Activated CD4-positive, alpha-beta T cell treated with anti-CD3 and anti-CD28 coated beads for 48 hours (primary cell): Measurements from ENCODE around the gene VAV2.

ENCODE experiments used
- DNase-seq: peaks from one replicate; pipeline ENCODE4 v3.0.0-alpha.2; 2020

VAV2 gene

DNA sequence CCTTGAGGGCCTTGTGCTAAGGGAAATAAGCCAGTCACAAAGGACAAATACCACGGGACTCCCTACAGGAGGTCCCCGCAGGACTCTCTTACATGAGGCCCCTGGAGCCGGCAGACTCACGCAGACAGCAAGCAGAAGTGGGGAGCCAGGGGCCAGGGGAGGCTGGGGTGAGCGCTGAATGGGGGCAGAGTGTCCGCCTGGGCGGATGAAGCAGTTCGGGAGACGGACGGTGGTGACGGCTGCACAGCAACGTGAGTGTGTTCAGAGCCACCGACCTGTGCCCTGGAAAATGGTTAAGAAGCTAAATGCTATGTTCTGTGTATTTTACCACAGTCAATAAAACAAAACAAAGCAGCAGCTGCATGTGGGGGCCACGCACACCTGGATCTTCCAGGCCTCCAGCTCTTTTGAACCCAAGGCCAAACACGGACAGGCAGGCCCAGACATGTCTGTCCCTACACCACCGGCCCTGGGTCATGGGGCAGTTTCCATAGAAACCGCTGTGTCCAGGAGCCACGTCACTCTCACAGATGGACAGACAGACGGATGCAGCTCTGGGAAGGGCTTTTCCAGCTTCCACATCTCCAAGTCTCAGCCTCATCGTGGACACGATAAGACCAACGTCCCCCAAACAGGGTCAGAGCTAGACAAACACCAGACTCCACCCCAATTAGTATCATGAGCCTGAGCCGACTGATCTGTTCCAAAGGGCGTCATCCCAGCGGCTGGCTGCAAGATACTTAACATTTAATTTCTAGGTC is 103.9 kb downstream of the VAV2 start:
- DNase-seq: no peak

DNA sequence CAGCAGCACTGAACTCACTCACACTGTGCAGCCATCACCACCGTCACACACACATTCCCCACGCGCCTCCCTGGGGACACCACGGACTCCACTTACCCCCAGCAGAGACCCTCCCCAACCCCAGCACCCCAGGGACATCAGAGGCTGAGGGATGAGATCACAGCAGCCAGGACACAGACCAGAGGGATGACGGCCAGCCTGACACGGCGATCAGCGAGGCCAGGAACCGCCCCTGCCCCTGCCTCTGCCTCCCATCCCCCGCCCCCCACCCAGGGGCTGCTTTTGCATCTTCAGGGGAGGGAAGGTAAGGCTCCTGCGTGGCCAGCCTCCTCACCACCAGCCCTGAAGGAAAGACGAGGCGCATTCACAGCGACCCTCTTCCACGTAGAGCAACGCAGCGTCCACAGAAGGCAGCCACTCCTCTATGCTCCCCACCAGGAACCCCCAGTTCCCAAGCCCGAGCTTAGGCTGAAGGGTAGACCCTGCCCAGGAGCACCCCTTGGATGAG is 104.5 kb downstream of the VAV2 start:
- no peak for DNase-seq

DNA sequence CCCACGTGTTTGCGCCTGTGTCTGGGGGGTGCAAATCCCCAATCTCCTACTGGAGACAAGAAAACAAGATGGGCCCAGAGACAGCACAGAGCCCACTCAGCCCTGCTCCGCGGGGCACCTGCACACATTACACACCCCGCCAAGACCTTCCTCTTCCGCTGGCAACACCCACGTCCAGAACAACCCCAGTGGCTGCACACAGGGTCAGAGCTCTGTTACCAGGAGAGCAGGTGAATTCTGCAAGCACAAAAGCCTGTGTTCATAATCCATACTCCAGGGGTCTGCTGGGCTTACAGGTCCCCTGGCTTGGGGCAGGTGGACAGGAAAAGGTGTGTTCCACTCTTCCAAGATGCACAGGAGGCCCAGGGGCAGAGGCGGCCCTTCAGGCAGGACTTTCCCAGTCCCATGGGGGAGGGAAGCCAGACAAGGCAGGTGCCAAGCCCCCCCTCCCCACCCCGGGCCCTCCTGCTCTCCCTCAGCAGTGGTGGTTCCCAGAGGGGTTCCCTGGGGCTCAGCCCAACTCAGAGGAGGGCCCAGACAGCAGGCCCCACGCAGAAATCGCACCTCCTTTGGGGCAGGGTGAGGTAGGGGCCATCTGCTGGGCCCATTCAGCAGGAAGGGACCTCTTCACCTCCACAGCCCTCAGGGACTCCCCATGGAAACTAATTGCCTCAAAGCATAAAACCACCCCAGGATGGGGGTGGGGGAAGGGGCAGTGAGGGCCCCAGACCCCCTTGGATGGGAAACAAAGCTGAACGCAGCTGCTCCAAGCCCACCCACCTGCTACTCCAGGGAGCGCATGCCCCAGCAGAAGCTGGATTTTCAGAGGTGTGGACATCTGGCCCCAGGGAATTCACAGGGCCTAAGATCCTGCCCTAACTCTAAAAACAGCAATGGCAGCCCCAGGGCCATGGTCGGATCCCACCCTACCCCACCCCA is 105.3 kb downstream of the VAV2 start:
- DNase-seq: no peak

DNA sequence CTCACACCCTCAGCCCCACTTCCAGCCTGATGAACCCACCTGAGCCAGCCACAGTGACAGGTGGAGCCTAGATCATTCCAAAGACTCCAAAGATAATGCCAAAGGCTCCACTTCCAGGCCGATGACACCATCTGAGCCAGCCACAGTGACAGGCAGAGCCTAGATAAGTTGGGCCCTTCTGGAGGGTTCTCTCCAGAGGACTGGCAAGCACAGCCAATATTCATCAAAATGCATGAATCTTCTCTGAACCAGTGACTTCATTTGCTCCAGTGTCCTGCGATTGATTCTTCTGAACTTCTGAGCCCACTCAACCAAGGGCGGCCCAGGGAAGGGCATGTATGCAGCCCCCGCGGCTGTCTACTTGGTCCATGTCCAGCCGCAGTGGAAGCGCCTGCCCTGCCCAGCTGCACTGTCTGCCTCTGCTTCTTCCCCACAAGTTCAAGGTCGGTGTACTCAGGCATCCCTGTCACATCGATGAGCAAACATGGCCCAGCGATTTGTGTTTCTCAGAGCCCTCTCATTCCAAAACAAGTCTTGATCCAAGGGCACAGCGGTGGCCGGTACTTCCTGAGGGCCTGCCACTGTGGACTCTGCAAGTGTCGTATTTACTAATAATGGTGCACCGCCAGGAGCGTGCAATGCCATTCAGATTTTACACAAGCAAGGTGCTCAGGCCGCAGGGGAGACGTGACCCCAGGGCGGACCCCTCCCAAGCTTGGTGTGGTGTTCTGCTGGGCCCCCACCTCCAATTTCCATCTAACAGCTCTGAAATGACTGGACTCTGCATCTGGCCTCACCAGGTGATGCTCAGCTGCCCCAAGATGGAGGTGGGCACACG is 107.0 kb downstream of the VAV2 start:
- no peak for DNase-seq

DNA sequence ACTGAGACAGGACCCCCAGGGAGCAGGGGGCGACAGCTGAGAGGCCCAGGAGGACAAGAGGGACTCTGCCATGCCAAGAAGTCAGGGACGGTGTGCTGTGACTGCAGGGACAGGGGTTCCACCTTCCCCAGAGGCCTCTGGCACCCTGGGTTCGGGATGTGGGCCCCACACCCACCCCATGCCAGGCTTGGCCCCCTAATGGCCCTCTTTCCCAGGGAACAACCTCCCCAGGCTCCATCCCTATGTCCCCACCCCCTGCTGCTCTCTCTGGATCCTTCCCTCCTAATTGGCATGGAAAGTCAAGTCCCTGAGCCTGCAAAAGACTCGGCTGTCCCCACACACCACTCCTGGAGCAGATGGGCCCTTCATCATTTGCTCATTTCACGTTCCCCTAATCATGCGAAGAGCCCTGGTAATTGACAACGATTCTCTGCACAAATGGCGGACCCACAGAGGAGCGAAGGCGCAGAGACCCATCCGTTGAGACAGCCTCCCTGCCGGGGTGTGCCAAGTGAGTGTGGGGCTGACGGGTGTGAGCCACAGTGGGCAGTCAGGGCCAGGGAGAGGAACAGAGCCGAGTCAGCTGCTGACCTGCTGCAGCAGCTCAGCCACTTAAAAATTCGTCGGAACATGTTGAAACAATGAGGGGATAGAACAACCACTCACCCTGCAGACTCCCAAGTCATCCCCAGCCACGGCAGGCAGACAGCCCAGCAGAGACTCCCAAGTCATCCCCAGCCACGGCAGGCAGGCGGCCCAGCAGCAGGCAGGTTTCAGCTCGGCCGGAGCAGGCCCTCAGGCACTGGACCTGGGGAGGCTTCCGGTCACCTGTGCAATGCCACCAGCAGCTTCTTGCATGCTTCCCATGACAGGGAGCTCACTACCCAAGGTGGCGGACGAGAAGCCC is 109.0 kb downstream of the VAV2 start:
- no peak for DNase-seq

DNA sequence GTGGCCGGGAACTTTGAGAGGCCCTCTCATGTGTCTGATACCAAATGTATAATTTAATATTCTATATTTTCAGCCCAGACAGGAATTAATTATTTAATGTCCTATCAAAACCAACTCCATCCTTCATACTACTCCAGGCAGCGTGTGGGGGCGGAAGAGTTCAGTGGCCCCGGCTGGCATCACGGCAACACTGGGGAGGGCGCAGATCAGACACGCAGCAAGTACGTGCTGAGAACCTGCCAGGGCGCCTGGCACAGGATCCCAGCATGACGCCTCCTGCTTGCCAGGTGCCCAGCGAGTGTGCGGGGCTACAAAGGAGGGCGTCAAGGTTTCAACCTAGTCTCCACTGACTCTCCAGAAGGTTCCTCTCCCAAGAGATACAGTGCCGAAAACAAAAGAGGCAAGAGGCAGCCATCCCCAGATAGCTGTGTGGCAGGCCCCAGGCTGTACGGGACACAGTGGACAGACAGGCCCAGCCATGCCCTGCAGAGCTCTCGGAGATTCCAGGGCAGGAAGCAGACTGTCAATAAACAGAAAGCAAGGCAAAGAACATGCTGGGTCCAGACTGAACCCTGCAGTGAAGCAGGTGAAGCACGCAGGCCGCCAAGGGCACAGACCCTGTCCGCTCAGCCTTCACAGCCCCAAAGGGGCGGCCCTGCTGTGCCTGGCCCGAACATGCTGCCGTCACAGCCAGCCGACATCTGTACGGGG is 110.3 kb downstream of the VAV2 start:
- no peak for DNase-seq

DNA sequence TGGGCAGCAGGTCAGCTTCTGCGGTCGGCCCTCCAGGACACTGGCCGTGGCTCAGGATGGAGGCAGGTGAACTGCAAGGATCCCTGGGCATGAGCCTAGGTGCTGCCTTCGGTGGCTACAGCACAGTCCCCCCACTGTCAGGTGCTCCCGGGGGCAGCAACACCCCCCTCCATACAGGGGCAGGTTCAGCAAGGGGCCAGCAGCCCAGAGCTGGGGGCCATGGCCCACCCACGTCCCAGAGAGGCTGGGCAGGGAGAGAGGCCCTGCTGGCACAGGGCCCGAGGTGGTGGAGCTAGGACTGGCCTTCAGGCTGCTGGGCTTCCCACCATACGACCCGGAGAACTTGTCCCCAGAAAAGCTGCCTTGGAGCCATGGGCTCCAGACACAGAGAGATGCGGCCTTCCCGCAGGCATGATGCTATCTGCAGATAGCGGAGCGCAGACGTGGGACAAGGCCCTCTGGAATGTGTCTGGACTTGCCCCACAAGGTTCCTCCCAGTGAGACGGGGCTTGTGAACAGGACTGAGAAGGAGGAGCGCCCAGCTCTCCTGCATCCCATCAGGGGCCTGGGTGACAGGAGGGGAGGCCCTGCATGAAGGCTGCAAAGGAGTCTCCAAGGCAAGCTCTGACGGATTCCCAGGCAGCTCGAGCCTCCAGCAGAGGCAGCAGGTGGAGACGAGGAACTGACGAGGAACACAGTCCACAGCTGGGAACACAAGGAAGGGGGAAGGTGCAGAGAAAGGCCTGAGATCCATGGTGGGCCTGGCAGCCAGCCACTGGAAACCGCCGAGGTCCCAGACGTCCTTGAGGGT is 111.1 kb downstream of the VAV2 start:
- no peak for DNase-seq

DNA sequence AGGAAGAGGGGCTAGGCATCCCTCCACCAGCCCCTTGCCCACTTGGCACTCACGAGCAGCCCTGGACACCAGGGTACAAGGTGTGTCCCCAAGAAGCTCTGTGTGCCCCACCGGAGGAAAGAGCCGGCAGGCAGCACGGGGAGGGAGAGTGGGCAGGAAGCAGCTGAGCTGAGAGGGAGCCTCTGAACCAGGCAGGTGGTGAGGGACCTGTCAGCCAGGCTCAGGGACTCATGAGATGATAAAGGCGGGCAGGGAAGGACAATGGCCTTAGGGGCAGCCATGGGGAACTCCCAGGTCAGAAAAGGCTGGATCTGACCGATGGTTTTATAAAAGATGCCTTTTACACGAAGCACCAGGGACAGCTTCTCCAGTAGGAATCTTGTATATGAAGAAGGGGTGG is 112.0 kb downstream of the VAV2 start:
- no peak for DNase-seq

DNA sequence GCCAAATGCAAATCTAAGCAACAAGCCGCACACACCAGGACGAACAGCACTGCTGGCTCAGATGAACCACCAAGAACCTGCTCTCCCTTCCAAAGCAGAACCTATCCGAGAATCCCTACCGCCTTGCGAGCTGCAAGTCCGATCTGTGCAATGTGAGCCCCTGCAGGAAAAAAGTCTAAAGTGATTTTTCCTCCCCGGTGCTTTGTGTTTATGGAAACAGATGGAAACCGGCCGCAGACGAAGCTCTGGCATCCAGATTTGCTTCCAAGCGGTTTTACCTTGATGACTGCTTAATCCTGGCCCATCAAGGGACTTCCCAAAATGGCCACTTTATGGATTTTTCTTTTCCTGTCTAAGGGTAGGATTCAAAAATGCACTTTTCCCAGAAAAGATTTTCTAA is 112.5 kb downstream of the VAV2 start:
- no peak for DNase-seq

DNA sequence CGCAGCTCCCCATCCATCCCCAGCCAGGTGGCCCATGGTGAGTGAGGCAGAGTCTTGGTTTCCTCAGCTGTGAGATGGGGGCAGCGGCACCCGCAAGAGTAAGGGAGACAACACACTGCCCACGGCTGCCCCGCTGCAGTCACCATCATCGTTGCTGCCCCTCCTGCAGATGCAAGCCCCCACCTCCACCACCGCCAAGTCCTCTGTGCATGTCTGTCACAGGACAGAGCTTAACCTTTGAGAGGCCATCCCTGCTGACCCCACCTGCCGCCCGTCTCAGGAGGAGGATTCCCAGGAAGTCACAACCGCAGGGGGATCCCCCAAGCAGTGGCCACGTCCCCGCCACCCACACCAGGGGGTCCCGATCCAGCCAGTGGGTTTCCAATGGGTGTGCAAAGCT is 113.7 kb downstream of the VAV2 start:
- no peak for DNase-seq

DNA sequence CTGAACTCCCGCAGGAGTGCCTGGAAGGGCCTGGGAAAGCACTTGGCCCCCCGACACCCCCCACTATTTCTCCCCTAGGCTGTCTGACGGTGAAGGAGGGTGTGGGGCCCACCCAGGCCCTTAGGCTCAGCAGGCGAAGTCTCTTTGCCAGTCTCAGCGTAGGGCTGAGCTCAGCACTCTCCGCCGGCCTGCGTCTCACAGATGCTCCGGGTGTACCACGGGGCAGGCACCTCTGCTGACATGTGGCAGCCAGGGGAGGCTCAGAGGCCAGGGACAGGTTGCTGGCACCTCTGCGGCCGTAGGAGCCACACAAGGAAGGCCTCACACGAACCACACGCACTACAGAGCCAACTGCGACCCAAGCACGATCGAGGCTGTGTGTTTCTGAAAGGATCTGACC is 114.2 kb downstream of the VAV2 start:
- no peak for DNase-seq

DNA sequence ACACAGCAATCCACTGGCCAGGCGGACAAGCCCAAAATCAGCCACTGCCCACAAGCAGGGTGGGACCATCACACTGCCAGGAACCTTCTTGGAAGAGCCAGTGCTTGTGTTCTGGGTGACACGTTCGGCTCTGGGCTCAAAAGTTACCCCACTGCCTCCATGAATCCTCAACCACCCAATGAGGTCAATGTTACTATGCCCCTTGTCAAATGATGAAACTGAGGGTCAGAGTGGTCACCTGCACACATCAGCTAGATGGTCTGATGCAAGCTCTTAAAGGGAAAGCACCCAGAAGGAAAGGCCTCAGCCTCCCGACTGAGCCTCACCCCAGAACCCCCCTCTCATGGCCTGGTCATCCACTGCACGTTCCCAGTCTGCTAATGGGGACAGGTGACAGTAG is 114.8 kb downstream of the VAV2 start:
- DNase-seq: no peak

DNA sequence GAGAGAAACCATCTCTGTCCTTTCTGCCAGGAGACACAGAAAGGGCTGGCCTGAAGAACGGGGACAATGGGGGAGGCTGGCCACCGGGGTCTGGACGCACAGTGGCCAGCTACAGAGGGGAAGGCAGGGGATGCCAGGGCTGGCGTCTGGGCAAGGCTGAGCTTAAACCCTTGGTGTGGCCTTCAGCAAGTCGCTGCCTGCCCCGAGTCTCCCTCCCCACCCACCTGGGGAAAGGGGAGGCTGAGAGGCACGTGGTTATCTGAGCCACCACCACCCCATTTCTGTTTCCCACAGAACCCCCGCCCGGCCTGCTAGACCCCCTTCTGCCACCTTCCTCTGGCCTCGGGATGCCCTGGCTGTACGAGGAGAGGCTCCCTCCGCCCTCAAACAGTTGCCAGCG is 115.3 kb downstream of the VAV2 start:
- no peak for DNase-seq

DNA sequence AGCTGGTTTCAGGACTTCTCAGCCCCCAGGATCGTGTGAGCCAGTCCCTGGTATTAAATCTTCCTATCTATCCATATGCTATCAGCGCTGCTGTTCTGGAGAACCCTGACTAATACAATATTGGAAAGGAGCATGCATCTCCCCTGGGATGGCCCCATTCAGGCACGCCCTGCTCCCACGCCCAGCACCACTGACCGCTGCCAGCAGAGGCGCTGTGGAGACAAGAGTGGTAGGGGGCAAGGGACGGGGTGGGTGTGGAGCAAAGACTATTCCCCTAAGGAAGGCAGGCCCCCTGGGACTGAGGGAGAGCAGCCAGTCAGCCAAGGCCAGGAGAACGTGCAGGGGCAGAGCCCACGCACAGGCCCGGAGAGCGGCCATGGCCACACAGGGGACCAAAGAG is 116.0 kb downstream of the VAV2 start:
- DNase-seq: peak; percentile 12

DNA sequence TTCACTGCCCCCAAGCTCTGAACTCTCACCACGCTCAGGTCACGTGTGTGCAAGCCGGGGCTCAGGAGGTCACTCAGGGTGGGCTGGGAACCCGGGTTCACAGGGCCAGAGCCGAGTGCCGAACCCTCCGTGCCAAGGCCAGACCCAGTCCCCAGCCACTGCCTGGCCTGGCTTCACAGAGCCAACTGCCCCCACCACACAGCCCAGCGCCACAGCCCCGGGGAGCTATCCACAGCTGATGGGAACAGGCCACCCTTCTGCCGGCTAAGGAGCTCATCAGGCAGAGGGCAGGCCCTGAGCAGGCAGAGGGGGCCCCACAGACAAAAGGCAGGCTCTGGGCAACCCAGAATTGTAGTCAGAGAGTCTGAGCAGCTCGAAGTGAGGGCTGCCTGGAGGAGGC is 117.0 kb downstream of the VAV2 start:
- no peak for DNase-seq

DNA sequence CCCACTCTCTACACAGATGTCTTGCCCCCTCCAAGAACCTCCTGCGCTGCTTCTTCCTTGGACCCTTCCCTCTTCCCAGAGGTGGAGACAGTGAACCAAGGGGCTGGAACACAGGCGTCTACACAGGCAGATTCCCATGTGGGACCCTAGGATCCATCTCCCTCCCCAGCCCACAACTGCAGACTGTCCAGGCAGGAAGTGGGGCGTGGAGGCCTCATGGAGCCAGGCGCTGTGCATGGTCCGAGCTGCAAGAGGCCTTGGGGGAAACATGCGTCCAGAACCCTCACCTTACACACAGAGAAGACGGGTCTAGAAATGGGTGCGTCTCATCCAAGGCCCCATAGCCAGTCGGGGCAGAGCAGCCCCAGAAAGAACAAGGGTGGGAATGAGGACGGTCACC is 117.5 kb downstream of the VAV2 start:
- DNase-seq: no peak

DNA sequence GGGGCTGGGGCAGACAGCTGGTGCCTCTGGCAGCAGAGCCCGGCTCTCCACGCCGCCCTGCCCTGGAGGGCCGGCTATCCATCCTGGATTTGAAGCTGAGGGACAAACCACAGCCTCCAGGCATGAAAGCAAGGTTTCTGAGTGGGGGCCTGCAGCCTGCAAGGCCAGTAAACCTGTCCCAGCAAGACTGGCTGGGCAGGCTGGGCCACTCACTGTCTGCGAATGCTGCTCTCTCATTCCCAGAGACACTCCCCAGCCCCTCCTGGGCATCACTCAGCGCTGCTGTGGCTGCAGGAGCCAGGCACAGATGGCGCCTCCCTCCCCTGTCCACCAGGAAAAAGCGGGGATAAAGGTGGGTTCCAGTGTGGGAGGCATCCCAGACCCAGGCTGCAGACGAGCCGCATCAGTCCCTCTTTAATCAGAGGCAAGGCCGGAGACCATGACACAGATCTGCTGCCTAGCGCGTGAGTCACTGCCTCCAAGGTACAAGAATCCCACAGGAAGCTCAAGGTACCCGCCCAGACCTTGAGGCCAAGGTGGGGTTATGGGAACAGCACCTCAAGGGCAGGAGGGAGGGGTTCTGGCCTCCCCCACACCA is 118.0 kb downstream of the VAV2 start:
- no peak for DNase-seq

DNA sequence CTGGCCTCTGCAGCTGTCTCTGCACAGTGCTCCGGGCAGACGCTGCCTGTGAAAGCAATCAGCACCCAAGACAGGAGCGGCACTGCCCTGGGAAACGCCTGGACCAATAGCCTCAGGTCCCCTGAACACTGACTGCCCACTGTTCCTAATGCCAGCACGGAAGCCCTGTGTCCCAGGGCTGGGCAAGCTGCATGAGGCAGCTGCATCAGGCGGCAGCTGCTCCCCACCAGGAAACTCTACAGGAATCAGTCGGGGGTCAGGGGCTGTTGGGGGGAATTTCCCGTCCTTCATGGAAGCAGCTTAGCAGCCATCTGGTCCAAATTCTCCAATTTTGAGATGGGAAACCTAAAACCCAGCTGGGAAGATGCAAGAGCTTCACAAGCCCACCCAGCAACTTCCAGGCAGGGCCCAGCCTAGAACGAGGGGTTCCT is 118.6 kb downstream of the VAV2 start:
- no peak for DNase-seq

DNA sequence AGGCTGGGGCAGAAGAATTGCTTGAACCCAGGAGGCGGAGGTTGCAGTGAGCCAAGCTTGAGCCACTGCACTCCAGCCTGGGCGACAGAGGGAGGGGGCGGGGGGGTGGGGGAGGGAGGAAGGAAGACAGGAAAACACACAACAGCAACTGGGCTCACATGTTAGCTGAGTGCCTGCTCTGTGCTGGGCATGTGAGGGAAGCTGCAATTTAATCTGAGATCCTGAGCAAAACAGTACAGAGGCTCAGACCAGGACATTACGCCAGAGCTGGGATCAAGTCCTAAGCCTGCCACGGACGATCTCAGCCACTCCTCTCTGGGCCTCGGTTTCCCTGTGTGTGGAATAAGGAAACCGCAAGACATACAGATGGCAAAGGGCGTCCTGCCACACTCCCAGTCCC is 119.1 kb downstream of the VAV2 start:
- no peak for DNase-seq
